ENCODE measurements around the gene ROCK1.

Gene ROCK1

GRCh38 chr18:21074336-21075323 is 37.0 kb downstream of the ROCK1 start:
- no peak overlapping the region for H3K4me3 ChIP-seq (ENCODE audit: low read length)
- H3K9ac ChIP-seq (ENCODE audit: low read depth, low read length), result no peak overlapping the region
- H3K27ac ChIP-seq (ENCODE audit: low read depth, low read length), result no peak overlapping the region
- H3K36me3 ChIP-seq (ENCODE audit: insufficient read depth, low read length), result no peaks in the 10 kb centered on the region
- WGBS, result 95% methylated on average over 3 of the region's 3 CpGs
- H3K27me3 ChIP-seq (ENCODE audit: insufficient read depth, low read length), result no peaks in the 10 kb centered on the region
- no peaks in the 10 kb centered on the region for H3K9me3 ChIP-seq (ENCODE audit: insufficient read depth, low read depth, low read length)
- H3K4me1 ChIP-seq (ENCODE audit: insufficient read depth, low read length), result no peaks in the 10 kb centered on the region

DNA sequence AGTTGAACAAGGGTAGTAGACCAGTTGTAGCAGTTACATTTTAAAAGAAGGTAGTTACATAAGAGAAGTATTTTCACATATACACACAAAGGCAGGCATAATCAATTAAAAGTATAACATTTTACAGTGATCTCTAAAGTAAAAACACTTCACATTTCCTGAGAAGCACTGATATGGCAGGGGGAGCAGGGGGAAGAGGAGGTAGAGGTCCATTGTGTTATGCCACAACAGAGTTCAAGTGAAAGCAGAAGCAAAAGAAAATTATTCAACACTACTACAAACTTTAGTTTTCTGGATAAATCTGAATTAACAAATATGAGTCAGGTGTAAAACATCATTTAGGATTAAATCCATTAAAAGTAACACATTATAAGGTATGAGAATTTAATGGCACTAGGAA is 38.4 kb downstream of the ROCK1 start:
- H3K27ac ChIP-seq (ENCODE audit: low read depth, low read length), result no peak overlapping the region
- no peaks in the 10 kb centered on the region for H3K9me3 ChIP-seq (ENCODE audit: insufficient read depth, low read depth, low read length)
- no peaks in the 10 kb centered on the region for H3K27me3 ChIP-seq (ENCODE audit: insufficient read depth, low read length)
- no peaks in the 10 kb centered on the region for H3K4me1 ChIP-seq (ENCODE audit: insufficient read depth, low read length)
- peaks cover 8% of the 10 kb centered on the region; the same call in 1 of the 2 replicates for H3K36me3 ChIP-seq (ENCODE audit: insufficient read depth, low read length)
- no peak overlapping the region for H3K9ac ChIP-seq (ENCODE audit: low read depth, low read length)
- H3K4me3 ChIP-seq (ENCODE audit: low read length), result no peak overlapping the region

- WGBS, result 80% methylated on average over 4 of the region's 4 CpGs
- Histone ChIP-seq H3K4me3 (ENCODE audit: low read length) (no peak overlapping the region), H3K9ac (ENCODE audit: low read depth, low read length) (no peak overlapping the region), H3K4me1 (ENCODE audit: insufficient read depth, low read length) (no peaks in the 10 kb centered on the region), H3K27me3 (ENCODE audit: insufficient read depth, low read length) (no peaks in the 10 kb centered on the region), H3K27ac (ENCODE audit: low read depth, low read length) (no peak overlapping the region), H3K36me3 (ENCODE audit: insufficient read depth, low read length) (peaks cover 10% of the 10 kb centered on the region; the same call in 1 of the 2 replicates), H3K9me3 (ENCODE audit: insufficient read depth, low read depth, low read length) (no peaks in the 10 kb centered on the region)
Observed at GRCh38 chr18:21071071-21071470, 40.5 kb downstream of the ROCK1 start.

DNA sequence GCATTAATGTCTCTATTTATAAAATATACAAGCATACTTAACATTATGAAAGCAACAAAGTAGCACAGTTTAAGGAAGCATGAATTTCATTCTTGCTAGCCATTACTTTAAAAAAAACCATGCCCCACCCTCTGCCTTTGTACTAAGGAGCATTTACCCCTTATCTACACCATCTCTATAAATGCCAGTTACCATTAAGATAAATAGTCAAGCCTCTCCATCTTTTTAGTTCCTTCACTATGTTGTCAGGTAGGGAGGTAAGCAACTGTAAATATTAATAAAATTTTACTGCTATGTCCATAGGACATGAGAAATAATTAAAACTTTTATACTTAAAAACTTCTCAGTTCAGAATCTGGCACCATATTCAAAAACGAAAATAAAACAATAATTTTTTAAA is 42.1 kb downstream of the ROCK1 start:
- H3K27ac ChIP-seq (ENCODE audit: low read depth, low read length), result no peak overlapping the region
- peaks cover 10% of the 10 kb centered on the region; the same call in 1 of the 2 replicates for H3K36me3 ChIP-seq (ENCODE audit: insufficient read depth, low read length)
- H3K27me3 ChIP-seq (ENCODE audit: insufficient read depth, low read length), result no peaks in the 10 kb centered on the region
- no peaks in the 10 kb centered on the region for H3K4me1 ChIP-seq (ENCODE audit: insufficient read depth, low read length)
- no peaks in the 10 kb centered on the region for H3K9me3 ChIP-seq (ENCODE audit: insufficient read depth, low read depth, low read length)
- H3K9ac ChIP-seq (ENCODE audit: low read depth, low read length), result no peak overlapping the region
- no peak overlapping the region for H3K4me3 ChIP-seq (ENCODE audit: low read length)
- WGBS, result no CpG with 5 or more reads among the region's 1 CpG

GRCh38 chr18:21064347-21064746 is 47.3 kb downstream of the ROCK1 start:
- H3K4me3 ChIP-seq (ENCODE audit: low read length), result no peak overlapping the region
- H3K4me1 ChIP-seq (ENCODE audit: insufficient read depth, low read length), result no peaks in the 10 kb centered on the region
- H3K9me3 ChIP-seq (ENCODE audit: insufficient read depth, low read depth, low read length), result no peaks in the 10 kb centered on the region
- no peaks in the 10 kb centered on the region for H3K27me3 ChIP-seq (ENCODE audit: insufficient read depth, low read length)
- no peak overlapping the region for H3K9ac ChIP-seq (ENCODE audit: low read depth, low read length)
- no peak overlapping the region for H3K27ac ChIP-seq (ENCODE audit: low read depth, low read length)
- peaks cover 10% of the 10 kb centered on the region; the same call in 1 of the 2 replicates for H3K36me3 ChIP-seq (ENCODE audit: insufficient read depth, low read length)

GRCh38 chr18:21063011-21063410 is 48.6 kb downstream of the ROCK1 start:
- Histone ChIP-seq H3K4me3 (ENCODE audit: low read length) (no peak overlapping the region), H3K27me3 (ENCODE audit: insufficient read depth, low read length) (no peaks in the 10 kb centered on the region), H3K27ac (ENCODE audit: low read depth, low read length) (no peak overlapping the region), H3K9me3 (ENCODE audit: insufficient read depth, low read depth, low read length) (no peaks in the 10 kb centered on the region), H3K4me1 (ENCODE audit: insufficient read depth, low read length) (no peaks in the 10 kb centered on the region), H3K9ac (ENCODE audit: low read depth, low read length) (no peak overlapping the region), H3K36me3 (ENCODE audit: insufficient read depth, low read length) (peaks cover 1% of the 10 kb centered on the region; the same call in 1 of the 2 replicates)
- 88% methylated on average over 1 of the region's 1 CpG for WGBS

GRCh38 chr18:21057112-21057511 is 54.5 kb downstream of the ROCK1 start:
- H3K27me3 ChIP-seq (ENCODE audit: insufficient read depth, low read length), result no peaks in the 10 kb centered on the region
- no peak overlapping the region for H3K27ac ChIP-seq (ENCODE audit: low read depth, low read length)
- no peaks in the 10 kb centered on the region for H3K36me3 ChIP-seq (ENCODE audit: insufficient read depth, low read length)
- no peak overlapping the region for H3K9ac ChIP-seq (ENCODE audit: low read depth, low read length)
- no peaks in the 10 kb centered on the region for H3K4me1 ChIP-seq (ENCODE audit: insufficient read depth, low read length)
- no peaks in the 10 kb centered on the region for H3K9me3 ChIP-seq (ENCODE audit: insufficient read depth, low read depth, low read length)
- 89% methylated on average over 1 of the region's 1 CpG for WGBS
- H3K4me3 ChIP-seq (ENCODE audit: low read length), result no peak overlapping the region

DNA sequence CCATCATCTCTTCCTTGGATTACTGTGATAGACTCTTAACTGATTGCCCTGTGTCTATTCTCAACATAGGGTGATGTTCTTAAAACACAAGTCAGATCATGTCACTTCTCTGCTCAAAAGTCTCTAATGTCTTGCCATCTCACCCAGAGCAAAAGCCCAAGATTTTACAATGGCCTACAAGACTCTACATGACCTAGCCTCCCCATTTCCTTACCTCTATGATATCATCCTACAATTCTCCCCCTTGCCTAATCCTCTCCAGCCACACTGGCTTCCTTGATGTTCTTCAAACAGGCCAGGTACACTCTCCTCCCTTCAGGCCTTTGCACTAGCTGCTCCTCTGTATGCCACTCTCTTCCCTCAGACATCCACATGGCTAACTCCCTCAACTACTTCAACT is 55.1 kb downstream of the ROCK1 start:
- no peaks in the 10 kb centered on the region for H3K36me3 ChIP-seq (ENCODE audit: insufficient read depth, low read length)
- no peak overlapping the region for H3K27ac ChIP-seq (ENCODE audit: low read depth, low read length)
- H3K4me3 ChIP-seq (ENCODE audit: low read length), result no peak overlapping the region
- no peaks in the 10 kb centered on the region for H3K9me3 ChIP-seq (ENCODE audit: insufficient read depth, low read depth, low read length)
- H3K9ac ChIP-seq (ENCODE audit: low read depth, low read length), result no peak overlapping the region
- H3K4me1 ChIP-seq (ENCODE audit: insufficient read depth, low read length), result no peaks in the 10 kb centered on the region
- H3K27me3 ChIP-seq (ENCODE audit: insufficient read depth, low read length), result no peaks in the 10 kb centered on the region

- Histone ChIP-seq H3K9ac (ENCODE audit: low read depth, low read length) (no peak overlapping the region), H3K27me3 (ENCODE audit: insufficient read depth, low read length) (no peaks in the 10 kb centered on the region), H3K4me3 (ENCODE audit: low read length) (no peak overlapping the region), H3K36me3 (ENCODE audit: insufficient read depth, low read length) (no peaks in the 10 kb centered on the region), H3K27ac (ENCODE audit: low read depth, low read length) (no peak overlapping the region), H3K9me3 (ENCODE audit: insufficient read depth, low read depth, low read length) (no peaks in the 10 kb centered on the region), H3K4me1 (ENCODE audit: insufficient read depth, low read length) (no peaks in the 10 kb centered on the region)
- WGBS, result 82% methylated on average over 3 of the region's 3 CpGs
Observed at GRCh38 chr18:21054252-21054821, 57.3 kb downstream of the ROCK1 start.

GRCh38 chr18:21053127-21053526 is 58.5 kb downstream of the ROCK1 start:
- Histone ChIP-seq H3K9ac (ENCODE audit: low read depth, low read length) (no peak overlapping the region), H3K4me3 (ENCODE audit: low read length) (no peak overlapping the region), H3K36me3 (ENCODE audit: insufficient read depth, low read length) (no peaks in the 10 kb centered on the region), H3K9me3 (ENCODE audit: insufficient read depth, low read depth, low read length) (no peaks in the 10 kb centered on the region), H3K4me1 (ENCODE audit: insufficient read depth, low read length) (no peaks in the 10 kb centered on the region), H3K27me3 (ENCODE audit: insufficient read depth, low read length) (no peaks in the 10 kb centered on the region), H3K27ac (ENCODE audit: low read depth, low read length) (no peak overlapping the region)

GRCh38 chr18:21052385-21052784 is 59.2 kb downstream of the ROCK1 start:
- 79% methylated on average over 5 of the region's 5 CpGs for WGBS
- H3K36me3 ChIP-seq (ENCODE audit: insufficient read depth, low read length), result no peaks in the 10 kb centered on the region
- H3K27me3 ChIP-seq (ENCODE audit: insufficient read depth, low read length), result no peaks in the 10 kb centered on the region
- H3K27ac ChIP-seq (ENCODE audit: low read depth, low read length), result no peak overlapping the region
- H3K4me1 ChIP-seq (ENCODE audit: insufficient read depth, low read length), result no peaks in the 10 kb centered on the region
- H3K9ac ChIP-seq (ENCODE audit: low read depth, low read length), result no peak overlapping the region
- H3K4me3 ChIP-seq (ENCODE audit: low read length), result no peak overlapping the region
- no peaks in the 10 kb centered on the region for H3K9me3 ChIP-seq (ENCODE audit: insufficient read depth, low read depth, low read length)

Data from HUES64 (cell line).